AG09319 (cell line): ENCODE data around the gene ZNF146.
A peak's percentile ranks its signal among the peaks of the same experiment; 100 is the strongest.
"Not testable (repeated sequence)": the region's sequence is repeated elsewhere in the genome, so short reads cannot be mapped to it uniquely, and the experiment has no call there.

Source experiments
- DNase-seq: peaks from one replicate; pipeline ENCODE4 v3.0.0-alpha.2; 2010; ENCODE audit warnings: low read depth; ENCODE audit errors: extremely low read depth
- CTCF ChIP-seq: IDR thresholded peaks from 2 replicates; pipeline ENCODE4 v1.5.1; 2011; ENCODE audit warnings: low read depth, mild to moderate bottlenecking, inconsistent platforms, low read length, moderate library complexity

Gene ZNF146

DNA sequence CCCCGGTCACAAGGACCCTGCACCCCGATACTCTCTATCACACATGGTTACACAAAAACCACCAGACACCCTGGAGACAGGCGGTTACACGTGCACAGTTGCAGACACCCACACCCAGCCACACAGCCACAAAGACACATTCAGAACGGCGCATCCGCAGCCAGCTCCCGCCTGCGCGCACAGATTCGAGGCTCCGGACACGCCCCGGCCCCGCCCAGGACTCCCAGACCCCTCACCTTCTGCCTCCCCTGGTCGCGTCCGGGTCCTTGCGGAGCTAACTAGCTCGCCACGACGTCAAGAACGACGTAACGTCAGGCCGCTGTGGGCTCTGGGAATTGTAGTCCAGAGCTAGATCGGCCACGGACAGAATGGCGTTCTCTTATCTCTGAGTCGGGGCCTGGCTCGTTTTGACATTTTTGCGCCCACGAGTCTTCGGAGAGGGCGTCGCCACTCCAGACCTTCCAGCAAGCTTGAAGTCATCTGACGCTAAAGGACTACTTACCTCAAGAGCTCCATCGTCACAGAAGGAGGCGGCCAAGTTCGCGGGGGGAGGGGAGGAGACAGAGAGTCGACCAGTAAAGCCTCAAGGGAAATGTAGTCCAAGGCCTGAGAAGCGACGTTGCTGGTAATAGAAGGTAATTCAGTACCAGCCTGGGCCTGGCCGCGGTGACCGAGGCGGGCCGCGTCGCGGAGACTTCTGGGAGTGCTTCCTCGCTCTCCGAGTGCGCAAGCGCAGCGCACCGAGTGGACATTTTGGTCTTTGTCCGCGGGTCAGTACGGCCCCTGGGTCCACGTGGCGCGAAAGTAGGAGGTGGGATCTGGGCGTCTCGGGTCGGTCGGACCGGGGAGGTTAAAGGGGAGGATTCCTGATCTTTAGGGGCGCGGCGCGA lies at the start of gene ZNF146, which contains the start of gene ZNF565:
Gene ZNF146, plus strand, starts transcription at position 721 of the 890 bp plus-strand sequence. CDS start 21,335 bp downstream, outside the sequence.
Gene ZNF565, minus strand, starts transcription at position 280 of the 890 bp plus-strand sequence. CDS start 12,680 bp downstream, outside the sequence.
- no peak for TF ChIP-seq CTCF
- DNase-seq: peak; percentile 96

- TF ChIP-seq CTCF: no peak
- no peak for DNase-seq
These were observed 45.7 kb upstream of the ZNF146 start for GRCh38 chr19:36169084-36169760.

DNA sequence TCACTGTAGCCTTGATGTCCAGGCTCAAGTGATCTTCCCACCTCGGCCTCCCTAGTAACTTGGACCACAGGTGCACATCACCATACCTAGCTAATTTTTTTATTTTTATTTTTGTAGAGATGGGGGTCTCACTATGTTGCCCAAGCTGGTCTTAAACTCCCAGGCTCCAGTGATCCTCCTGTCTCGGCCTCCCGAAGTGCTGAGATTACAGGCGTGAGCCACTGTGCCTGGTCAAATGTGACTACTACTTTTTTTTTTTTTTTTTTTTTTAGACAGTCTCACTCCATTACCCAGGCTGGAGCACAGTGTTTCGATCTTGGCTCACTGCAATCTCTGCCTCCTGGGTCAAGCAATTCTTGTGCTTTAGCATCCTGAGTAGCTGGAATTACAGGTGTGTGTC lies 42.1 kb upstream of the ZNF146 start:
- TF ChIP-seq CTCF: no peak
- no peak for DNase-seq

DNA sequence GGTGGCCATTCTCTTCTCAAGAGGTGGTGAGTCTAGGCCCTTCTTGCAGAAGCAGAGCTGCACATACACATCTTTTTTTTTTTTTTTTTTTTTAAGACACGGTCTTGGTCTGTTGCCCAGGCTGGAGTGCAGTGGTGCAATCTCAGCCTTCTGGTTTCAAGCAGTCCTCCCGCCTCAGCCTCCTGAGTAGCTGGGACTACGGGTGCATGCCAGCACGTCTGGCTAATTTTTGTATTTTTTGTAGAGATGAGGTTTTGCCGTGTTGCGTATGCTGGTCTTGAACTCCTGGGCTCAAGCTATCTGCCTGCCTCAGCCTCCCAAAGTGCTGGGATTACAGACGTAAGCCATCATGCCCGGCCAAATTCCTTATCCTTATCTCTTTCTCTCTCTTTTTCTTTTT lies 41.1 kb upstream of the ZNF146 start:
- not testable (repeated sequence) for DNase-seq

DNA sequence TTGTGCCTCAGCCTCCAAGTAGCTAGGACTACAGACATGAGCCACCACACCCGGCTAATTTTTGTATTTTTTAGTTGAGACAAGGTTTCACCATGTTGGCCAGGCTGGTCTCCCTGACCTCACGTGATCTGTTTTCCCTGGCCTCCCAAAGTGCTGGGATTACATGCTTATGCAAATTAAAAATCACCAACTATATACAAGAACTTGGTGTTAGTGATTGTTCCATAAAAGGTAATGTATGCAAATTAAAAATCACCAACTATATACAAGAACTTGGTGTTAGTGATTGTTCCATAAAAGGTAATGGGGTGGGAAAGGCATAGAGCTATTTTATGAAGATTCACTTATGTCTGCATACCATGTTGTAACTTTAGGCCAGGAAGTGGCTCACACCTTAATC lies 35.8 kb upstream of the ZNF146 start:
- not testable (repeated sequence) for DNase-seq

DNA sequence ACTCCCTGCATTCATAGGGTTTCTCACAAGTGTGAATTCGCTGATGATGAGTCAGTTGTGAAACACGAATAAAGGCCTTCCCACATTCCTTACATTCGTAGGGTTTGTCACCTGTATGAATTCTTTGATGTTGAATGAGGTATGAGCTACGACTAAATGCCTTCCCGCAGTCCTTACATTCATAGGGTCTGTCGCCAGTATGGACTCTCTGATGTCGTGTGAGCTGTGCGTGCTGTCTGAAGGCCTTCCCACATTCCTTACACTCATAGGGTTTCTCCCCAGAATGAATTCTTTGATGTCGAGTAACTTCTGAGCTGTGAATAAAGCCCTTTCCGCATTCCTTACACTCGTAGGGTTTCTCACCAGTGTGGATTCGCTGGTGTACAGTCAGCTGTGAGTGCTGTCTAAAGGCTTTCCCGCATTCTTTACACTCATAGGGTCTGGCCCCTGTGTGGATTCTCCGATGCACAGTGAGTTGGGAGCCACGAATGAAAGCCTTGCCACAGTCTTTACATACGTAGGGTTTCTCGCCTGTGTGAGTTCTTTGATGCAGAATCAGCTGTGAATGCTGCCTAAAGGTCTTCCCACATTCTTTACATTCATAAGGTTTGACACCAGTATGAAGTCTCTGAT lies 32.2 kb upstream of the ZNF146 start:
- DNase-seq: no peak
- no peak for TF ChIP-seq CTCF

DNA sequence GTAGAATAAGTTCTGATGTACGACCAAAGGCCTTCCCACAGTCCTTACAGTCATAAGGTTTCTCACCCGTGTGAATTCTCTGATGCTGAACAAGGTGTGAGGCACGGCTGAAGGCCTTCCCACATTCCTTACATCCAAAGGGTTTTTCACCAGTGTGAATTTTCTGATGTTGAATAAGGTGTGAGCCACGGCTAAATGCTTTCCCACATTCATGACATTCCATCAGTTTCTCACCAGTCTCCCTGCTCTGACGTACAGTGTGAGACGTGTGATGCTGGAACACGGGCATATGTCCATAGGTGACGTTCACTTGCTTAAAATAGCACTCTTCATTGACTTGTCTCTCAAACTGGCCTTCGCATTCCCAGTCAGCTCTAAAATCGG lies 31.7 kb upstream of the ZNF146 start:
- TF ChIP-seq CTCF: no peak
- no peak for DNase-seq

DNA sequence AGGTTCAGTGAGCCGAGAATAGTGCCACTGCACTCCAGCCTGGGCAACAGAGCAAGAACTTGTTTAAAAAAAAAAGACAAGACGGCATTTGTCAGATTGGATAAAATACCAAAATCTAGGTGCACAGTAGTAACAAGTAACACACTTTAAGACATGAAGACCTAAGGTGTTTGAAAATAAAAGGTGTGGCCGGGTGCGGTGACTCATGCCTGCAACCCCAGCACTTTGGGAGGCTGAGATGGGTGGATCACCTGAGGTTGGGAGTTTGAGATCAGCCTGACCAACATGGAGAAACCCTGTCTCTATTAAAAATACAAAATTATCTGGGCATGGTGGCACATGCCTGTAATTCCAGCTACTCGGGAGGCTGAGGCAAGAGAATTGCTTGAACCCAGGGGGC lies 28.2 kb upstream of the ZNF146 start:
- not testable (repeated sequence) for DNase-seq
